Activated gamma-delta T cell treated with Interleukin-2 at 50 U/mL for 16 hours (primary cell): ENCODE results near the gene PTGDS.

ENCODE experiments used
- DNase-seq: peaks from one replicate; pipeline ENCODE4 v3.0.0-alpha.2; 2020

The PTGDS gene

DNA sequence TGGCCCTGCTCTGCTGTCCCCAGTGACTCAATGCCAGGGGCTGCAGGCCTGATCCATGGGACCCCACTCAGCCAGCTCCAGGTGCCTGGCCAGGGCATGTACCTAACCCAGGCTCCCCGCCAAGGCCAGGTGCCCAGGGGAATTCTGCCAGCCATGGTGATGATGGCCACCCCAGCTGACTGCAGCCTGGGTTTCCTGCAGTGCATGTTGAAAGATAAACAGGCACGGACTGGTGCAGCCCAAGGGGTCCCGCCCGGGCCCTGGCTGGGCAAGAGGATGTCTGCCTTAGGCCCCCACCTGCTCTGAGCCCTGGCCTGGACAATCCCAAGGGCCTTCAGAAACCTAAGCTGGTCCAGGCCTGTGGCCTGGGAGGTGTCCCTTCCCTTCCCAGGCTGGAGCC lies 49.5 kb downstream of the PTGDS start:
- DNase-seq = no peak

DNA sequence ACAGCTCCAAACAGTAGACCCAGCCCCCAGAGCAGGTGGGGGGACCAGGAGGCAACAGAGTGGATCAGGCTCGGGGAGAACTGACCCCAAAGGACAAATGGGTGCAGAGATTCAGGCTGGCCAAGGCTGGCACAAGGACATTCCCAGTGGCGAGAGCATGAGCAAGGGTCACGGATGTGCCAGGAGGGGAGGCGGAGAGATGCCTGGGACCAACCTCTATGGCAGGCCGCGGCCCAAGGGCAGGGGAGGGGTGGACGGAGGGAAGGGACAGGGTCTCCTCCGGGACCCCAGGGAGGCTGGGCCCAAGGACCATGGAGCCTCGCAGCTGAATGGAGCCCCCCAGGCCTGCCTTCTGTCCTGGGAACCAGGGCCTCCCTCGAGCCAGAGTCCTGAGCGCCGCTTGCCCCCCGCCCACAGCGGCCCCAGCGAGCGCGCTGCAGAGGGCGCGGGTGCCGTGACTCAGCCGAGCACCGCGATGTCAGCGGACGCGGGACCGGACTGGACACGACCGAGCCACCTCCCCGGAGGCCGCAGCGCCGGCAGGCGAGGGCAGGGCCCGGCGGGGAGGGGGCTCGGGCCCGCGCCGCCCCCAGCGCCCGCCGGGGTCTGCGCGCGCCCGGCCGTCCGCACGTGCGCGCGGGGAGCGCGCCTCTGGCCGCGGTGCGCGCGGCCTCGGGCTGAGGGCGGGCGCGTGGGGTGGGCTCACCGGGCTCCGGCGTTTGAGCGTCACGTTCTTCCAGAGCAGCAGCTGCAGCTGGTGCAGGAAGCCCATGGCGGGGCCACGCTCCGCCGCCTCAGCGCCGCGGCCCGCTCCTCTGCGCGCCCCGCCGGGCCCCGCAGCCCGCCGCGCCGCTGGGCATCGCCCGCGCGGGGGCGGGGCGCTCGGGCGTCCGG lies 50.3 kb downstream of the PTGDS start, which contains the start of gene ABCA2:
ABCA2 (minus strand) TSS at position 869 of the 894 bp plus-strand sequence; CDS start at position 772, 97 bp downstream.
- no peak for DNase-seq

GRCh38 chr9:137028263-137029057 lies 51.2 kb downstream of the PTGDS start:
- peak; percentile 60 for DNase-seq

GRCh38 chr9:137029058-137029936 lies 52.0 kb downstream of the PTGDS start:
- DNase-seq = peak; percentile 70

GRCh38 chr9:137030006-137030405 lies 52.7 kb downstream of the PTGDS start:
- no peak for DNase-seq

DNA sequence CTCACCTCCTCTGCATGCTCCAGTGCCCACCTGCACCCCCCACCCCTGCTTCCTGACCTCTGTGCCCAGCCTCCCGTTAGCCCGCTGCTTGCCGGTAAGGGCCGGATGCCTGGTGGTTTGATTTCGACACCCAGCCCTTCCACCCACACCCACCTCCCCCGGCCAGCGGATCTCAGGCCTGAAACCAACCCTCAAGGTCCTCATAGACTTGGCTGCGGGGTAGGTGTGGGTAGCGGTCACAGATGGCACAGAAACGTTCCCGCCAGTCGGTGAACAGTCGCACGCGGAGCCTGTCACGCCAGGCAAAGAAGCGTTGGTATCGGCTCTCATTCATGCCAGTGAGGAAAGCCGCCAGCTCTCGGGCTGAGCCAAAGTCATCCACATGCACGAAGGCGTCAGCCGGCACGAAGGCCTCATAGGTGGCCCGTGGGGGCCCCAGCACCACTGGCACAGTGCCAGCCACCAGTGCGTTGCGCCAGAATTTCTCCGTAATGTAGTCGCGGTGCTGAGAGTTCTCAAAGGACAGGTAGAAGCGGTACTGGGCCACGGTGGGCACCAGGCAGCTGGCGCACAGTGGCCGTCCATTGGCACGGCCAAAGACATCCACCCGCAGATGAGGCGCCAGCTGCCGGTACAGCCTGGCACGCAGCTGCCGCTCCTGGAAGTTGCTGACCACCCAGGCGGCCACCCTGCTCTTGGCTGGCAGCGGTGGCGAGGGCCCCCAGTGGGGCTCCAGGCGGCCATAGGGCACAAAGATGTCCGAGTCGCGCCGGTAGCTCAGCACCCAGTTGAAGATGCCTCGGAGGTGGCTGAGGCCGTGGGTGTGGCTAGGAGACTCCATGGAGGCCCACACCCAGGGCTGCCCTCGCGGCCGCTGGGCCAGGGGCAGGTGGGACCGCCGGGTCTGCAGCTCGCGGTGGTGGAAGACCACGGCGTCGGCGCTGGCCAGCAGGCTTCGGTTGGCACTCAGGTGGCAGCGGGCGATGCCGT lies 53.5 kb downstream of the PTGDS start:
- DNase-seq = peak; percentile 57
